Measurements from ENCODE around the gene SPIN1.

SPIN1 gene

GRCh38 chr9:88437210-88438146 is 49.2 kb downstream of the SPIN1 start:
- no peak for DNase-seq

DNA sequence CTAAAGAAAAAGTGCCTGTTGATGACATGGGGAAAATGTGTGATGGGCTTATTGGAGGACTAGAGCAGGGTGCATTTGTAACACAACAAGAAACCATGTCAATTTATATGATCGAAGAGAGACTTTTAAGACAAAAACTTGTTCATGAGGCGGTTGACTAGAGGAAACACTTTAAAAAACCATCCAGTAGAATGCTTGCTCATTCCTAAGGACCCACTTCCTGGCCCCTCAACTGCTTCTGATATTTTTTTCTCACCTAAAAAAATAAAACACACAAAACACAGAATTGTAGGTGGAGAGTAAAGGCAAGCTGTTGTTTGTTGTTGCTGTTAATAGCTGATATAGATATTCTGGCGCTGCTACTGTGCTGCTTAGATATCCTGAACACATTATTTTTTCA is 50.6 kb downstream of the SPIN1 start:
- DNase-seq: no peak

- no peak for DNase-seq
These were observed 53.2 kb downstream of the SPIN1 start for GRCh38 chr9:88441301-88442007.

GRCh38 chr9:88443480-88444113 is 55.4 kb downstream of the SPIN1 start:
- no peak for DNase-seq

- DNase-seq: no peak
These were observed 58.5 kb downstream of the SPIN1 start for GRCh38 chr9:88446728-88447127.

DNA sequence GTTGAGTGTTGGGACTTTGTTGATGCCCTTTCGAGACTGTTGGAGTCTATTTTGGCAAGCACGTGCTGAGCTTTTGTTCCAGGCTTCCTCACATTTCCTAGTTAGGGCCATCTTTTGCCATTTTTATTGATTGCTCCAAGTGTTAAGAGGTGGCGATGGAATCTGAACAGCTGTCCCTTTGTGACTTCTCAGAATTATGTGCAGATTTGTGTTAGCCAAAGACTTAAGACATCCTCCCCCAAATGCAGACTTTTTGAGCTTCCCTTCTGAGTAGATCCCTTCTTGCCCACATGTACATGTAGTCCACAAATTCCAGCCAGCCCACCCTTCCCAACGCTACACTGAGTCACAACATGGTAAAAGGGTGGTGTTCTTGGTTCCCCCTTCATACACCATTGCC is 59.2 kb downstream of the SPIN1 start:
- DNase-seq: no peak

DNA sequence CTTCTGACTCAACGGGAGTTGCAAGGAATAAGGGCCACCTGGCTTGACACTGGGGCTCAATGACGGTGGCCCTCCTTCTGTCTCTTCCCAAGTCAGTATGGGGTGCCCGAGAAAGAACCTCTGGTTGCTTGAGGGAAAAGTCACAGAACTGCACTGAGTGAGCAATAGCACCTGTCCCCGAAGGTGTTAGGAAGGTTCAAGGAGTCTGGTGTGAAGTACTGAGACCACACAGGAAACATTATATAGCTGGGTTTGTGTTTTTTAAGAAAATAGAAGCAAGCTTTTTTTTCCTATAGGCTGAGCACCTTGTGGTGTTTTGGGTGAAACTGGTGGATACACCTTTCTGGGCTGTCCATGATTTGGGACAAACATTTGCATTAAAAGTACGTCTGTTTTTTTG is 62.9 kb downstream of the SPIN1 start:
- no peak for DNase-seq

GRCh38 chr9:88458716-88459465 is 70.6 kb downstream of the SPIN1 start:
- DNase-seq: no peak

GRCh38 chr9:88460587-88461332 is 72.5 kb downstream of the SPIN1 start:
- DNase-seq: peak; percentile 86

- DNase-seq: no peak
These were observed 73.9 kb downstream of the SPIN1 start for GRCh38 chr9:88462191-88462590.

- no peak for DNase-seq
These were observed 76.6 kb downstream of the SPIN1 start for GRCh38 chr9:88464851-88465250.

GRCh38 chr9:88468226-88468625 is 80.0 kb downstream of the SPIN1 start:
- DNase-seq: no peak

GRCh38 chr9:88476491-88477271 is 88.4 kb downstream of the SPIN1 start:
- peak; percentile 87 for DNase-seq

- DNase-seq: no peak
These were observed 89.1 kb downstream of the SPIN1 start for GRCh38 chr9:88477300-88477751.

GRCh38 chr9:88478246-88478645 is 90.0 kb downstream of the SPIN1 start:
- no peak for DNase-seq

DNA sequence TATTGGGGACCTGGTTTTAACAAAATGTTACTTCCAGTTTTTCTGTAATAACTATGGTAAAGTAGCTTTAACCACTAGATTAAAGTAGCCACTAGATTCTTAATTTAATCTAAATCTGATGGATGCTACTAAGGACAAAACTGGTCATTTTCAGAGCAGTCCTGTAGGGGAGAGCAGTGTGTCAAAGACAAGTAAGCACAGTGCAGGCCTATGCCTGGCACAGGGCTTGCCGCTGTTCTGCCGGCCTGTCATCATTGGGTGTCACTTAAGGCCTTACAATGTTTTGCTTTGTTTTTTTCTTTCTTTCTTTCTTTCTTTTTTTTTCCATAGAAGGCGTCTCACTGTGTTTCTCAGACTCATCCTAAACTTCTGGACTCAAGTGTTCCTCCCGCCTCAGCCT is 93.7 kb downstream of the SPIN1 start:
- DNase-seq: no peak

DNA sequence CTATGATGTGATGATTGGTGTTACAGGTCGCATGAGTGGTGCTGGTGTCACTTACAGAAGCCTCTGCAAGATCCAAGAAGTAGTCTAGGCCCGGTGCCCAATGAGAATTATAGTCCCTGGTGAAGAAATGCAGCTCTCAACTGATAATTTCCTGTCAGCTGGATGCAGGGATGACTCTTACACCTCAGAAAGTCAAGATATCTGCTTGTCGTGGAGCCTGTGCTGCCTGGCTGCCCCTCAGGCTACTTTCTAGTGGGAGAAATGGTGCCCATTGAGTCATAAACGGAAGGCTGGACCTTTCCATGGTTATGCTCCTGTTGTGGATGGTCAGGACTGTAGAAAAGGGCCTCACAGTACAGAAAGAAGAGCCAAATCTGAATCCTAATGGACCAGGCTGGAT is 99.9 kb downstream of the SPIN1 start:
- no peak for DNase-seq

- DNase-seq: no peak
These were observed 106.9 kb downstream of the SPIN1 start for GRCh38 chr9:88494983-88495721.

GRCh38 chr9:88497224-88497623 is 109.0 kb downstream of the SPIN1 start:
- no peak for DNase-seq

DNA sequence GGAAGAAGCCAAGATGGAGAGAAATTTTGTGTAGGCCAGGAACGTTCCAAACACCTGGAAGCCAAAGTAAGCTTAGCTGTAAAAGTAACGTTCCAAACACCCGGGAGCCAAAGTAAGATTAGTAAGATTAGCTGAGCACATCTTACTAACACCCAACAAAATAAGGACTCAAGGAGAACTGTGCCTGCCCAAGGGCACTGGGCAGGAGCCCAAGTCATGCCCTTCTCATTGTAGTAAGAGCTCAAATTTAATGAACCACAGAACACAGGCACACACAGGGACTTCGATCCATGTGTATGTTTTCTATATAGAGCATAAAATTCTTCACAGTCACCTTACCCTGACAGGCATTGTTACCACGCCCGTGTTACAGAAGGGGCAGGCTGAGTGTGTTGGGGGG is 110.6 kb downstream of the SPIN1 start:
- no peak for DNase-seq

GRCh38 chr9:88501086-88501485 is 112.8 kb downstream of the SPIN1 start:
- no peak for DNase-seq

Measured in NCI-H69 (cell line).